Vagina (tissue), 2 donors: Measurements from ENCODE around the gene PRRT4. TPM values are rescaled to one million over a fixed set of nuclear protein-coding genes. Genes with fewer than 3 reads are reported as not detected.

Experiments used
- DNase-seq, 2 donors: peaks; one replicate each; pipeline ENCODE4 v3.0.0-alpha.2; 2017; ENCODE audit errors: extremely low spot score in 2 of 2
- H3K27ac ChIP-seq: fragments of 200-600 bp; sonication (generic); one replicate; pipeline ENCODE4 v1.5.1; 2019
- H3K27me3 ChIP-seq: fragments of 200-600 bp; sonication (generic); one replicate; pipeline ENCODE4 v1.5.1; 2019
- H3K36me3 ChIP-seq, 2 donors: fragments of 200-600 bp; sonication (generic); one replicate each; pipeline ENCODE4 v1.5.1; 2017 to 2019
- H3K4me1 ChIP-seq: fragments of 200-600 bp; sonication (generic); one replicate; pipeline ENCODE4 v1.5.1; 2019
- H3K4me3 ChIP-seq, 2 donors: fragments of 200-600 bp; sonication (generic); 1 replicate in 1 of 2; 2 replicates in 1 of 2; pipeline ENCODE4 v1.5.1; 2016 to 2019
- H3K9me3 ChIP-seq: fragments of 200-600 bp; sonication (generic); one replicate; pipeline ENCODE4 v1.5.1; 2019
- POLR2A ChIP-seq, 2 donors: fragments of 450-650 bp; IDR thresholded peaks; one replicate each; pipeline ENCODE4 v1.6.1; 2017; ENCODE audit warnings: antibody characterized with exemption in 2 of 2, mild to moderate bottlenecking in 2 of 2, moderate library complexity in 2 of 2
- POLR2AphosphoS5 ChIP-seq, 2 donors: sonication (generic); formaldehyde crosslinking; IDR thresholded peaks; one replicate each; pipeline ENCODE4 v1.9.0; 2017; ENCODE audit warnings: antibody characterized with exemption in 2 of 2, mild to moderate bottlenecking in 2 of 2, low read depth in 1 of 2; ENCODE audit not compliant: insufficient read depth in 1 of 2
- intact Hi-C: fragments of 100-400 bp; cut with DNase I; formaldehyde crosslinking; loops from one replicate; pipeline ENCODE4 v1.15.1; 2023
- total RNA-seq: library from RNA; depleted of rRNA; stranded (reverse); fragments of >200 nt; gene quantifications from one replicate; pipeline ENCODE4 v1.2.3, GENCODE V29; 2016
- TF ChIP-seq, protein P1 (sequence below), 3 experiments: fragments of 450-650 bp in 2 of 3; fragments of 200-600 bp in 1 of 3; sonication (generic) in 1 of 3; IDR thresholded peaks; one replicate each; pipeline ENCODE4 v1.5.1; 2017 to 2019; ENCODE audit warnings: antibody characterized with exemption in 3 of 3, mild to moderate bottlenecking in 2 of 3, moderate library complexity in 2 of 3

PRRT4 gene
- total RNA-seq, 1 donor from 2014 or later = 7.6 TPM

DNA sequence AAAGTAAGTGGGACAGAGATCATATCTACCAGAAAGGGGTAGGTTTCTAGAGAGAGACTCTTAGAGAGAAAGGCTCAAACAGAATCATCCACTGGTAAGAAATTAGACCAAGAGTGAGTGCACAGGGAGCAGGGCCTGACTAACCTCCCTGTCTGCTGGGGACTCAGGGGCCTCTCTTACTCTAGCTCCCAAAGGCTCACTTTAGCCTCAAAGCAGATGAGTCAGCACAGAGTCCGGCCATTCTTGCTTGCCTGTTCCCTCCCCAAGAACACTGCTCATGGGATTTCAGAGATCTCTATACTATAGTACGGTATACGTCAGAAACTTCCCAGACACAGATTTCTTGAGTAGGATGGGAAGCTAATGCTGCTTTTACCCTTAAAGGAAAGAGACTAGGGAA, 50.5 kb downstream of the PRRT4 start:
- TF ChIP-seq, protein P1, sequence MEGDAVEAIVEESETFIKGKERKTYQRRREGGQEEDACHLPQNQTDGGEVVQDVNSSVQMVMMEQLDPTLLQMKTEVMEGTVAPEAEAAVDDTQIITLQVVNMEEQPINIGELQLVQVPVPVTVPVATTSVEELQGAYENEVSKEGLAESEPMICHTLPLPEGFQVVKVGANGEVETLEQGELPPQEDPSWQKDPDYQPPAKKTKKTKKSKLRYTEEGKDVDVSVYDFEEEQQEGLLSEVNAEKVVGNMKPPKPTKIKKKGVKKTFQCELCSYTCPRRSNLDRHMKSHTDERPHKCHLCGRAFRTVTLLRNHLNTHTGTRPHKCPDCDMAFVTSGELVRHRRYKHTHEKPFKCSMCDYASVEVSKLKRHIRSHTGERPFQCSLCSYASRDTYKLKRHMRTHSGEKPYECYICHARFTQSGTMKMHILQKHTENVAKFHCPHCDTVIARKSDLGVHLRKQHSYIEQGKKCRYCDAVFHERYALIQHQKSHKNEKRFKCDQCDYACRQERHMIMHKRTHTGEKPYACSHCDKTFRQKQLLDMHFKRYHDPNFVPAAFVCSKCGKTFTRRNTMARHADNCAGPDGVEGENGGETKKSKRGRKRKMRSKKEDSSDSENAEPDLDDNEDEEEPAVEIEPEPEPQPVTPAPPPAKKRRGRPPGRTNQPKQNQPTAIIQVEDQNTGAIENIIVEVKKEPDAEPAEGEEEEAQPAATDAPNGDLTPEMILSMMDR (IDR thresholded peaks at IDR 0.05) = no peak
- no peak for TF ChIP-seq POLR2A (IDR thresholded peaks at IDR 0.05)

DNA sequence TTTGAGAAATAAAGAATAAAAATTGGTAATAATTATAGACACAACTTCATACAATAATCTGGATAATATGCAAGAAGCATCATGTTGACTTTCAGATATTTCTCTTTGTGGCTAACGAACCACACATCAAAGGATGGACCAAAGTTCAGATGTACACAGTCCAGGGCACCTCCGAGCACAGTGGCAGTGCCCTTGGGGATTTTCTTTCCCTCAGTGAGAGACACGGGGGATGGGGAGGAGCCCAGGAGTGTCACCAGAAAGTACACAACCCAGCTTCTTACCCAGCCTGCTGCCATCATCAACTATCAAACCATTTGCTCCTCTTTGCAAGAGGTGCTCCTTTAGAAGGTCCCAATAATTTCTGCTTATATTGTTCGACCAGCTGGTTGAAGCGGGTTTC, 51.0 kb downstream of the PRRT4 start:
- no peaks in the 10 kb centered on the region for H3K9me3 ChIP-seq
- H3K4me1 ChIP-seq = no peaks in the 10 kb centered on the region
- no peak overlapping the region for H3K27ac ChIP-seq
- no peak for DNase-seq
- H3K4me3 ChIP-seq = no peak overlapping the region
- TF ChIP-seq POLR2A (IDR thresholded peaks at IDR 0.05) = no peak
- intact Hi-C loops = no loop called here
- H3K27me3 ChIP-seq = no peaks in the 10 kb centered on the region
- H3K36me3 ChIP-seq = peaks cover 4 to 86% of the 10 kb centered on the region in 2 donors

More for the DNA sequence above, 50.5 kb downstream of the PRRT4 start:
- H3K27ac ChIP-seq = no peak overlapping the region
- H3K27me3 ChIP-seq = no peaks in the 10 kb centered on the region
- no peaks in the 10 kb centered on the region for H3K9me3 ChIP-seq
- intact Hi-C loops = no loop called here
- peaks cover 4 to 87% of the 10 kb centered on the region in 2 donors for H3K36me3 ChIP-seq
- H3K4me3 ChIP-seq = no peak overlapping the region
- no peak for DNase-seq
- H3K4me1 ChIP-seq = no peaks in the 10 kb centered on the region

DNA sequence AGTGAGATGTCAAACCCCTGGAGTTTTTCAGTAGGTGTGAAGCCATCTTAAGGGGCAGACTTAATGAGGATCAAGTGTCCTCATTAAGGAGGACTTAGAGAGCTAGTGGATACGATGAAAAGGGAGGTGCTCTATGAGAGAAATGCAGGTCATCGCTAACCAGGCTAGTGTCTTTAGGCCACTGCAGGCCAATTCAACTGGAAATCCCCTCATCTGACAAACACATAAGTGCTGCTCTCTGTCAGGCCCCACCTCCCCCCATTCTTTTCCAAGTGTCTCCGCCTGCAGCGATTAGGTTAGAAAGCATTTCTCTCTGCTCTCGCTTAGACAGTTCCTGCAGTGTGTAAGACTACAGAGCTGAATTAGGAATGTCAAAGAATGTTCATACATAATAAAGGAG, 51.5 kb downstream of the PRRT4 start:
- intact Hi-C loops = no loop called here
- Histone ChIP-seq H3K27ac (no peak overlapping the region), H3K27me3 (no peaks in the 10 kb centered on the region), H3K36me3 (peaks cover 4 to 84% of the 10 kb centered on the region in 2 donors), H3K9me3 (no peaks in the 10 kb centered on the region), H3K4me1 (no peaks in the 10 kb centered on the region), H3K4me3 (no peak overlapping the region)
- no peak for TF ChIP-seq POLR2AphosphoS5 (IDR thresholded peaks at IDR 0.05; ENCODE audit: insufficient read depth in 1 of 2, low read depth in 1 of 2)
- TF ChIP-seq, protein P1 (IDR thresholded peaks at IDR 0.05) = no peak
- no peak for TF ChIP-seq POLR2A (IDR thresholded peaks at IDR 0.05)
- DNase-seq = no peak

DNA sequence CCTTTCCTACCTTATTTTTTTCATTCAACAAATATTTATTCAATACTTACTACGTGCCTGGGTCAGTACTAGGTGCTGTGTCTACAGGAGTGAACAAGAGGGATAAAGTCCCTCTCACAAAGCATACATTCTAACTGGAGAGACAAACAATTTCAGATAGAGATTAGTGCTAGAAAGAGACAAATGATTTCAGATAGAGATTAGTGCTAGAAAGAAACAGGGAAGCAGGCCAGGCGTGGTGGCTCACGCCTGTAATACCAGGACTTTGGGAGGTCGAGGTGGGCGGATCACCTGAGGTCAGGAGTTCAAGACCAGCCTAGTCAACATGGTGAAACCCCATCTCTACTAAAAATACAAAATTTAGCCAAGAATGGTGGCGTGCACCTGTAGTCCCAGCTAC, 52.4 kb downstream of the PRRT4 start:
- no peak overlapping the region for H3K4me3 ChIP-seq
- H3K27me3 ChIP-seq = no peaks in the 10 kb centered on the region
- H3K27ac ChIP-seq = no peak overlapping the region
- H3K36me3 ChIP-seq = peaks cover 0 to 75% of the 10 kb centered on the region in 2 donors
- H3K9me3 ChIP-seq = no peaks in the 10 kb centered on the region
- TF ChIP-seq, protein P1 (IDR thresholded peaks at IDR 0.05) = no peak
- TF ChIP-seq POLR2AphosphoS5 (IDR thresholded peaks at IDR 0.05; ENCODE audit: insufficient read depth in 1 of 2, low read depth in 1 of 2) (no peak), POLR2A (IDR thresholded peaks at IDR 0.05) (no peak)
- no peak for DNase-seq
- H3K4me1 ChIP-seq = no peaks in the 10 kb centered on the region
- intact Hi-C loops = no loop called here

DNA sequence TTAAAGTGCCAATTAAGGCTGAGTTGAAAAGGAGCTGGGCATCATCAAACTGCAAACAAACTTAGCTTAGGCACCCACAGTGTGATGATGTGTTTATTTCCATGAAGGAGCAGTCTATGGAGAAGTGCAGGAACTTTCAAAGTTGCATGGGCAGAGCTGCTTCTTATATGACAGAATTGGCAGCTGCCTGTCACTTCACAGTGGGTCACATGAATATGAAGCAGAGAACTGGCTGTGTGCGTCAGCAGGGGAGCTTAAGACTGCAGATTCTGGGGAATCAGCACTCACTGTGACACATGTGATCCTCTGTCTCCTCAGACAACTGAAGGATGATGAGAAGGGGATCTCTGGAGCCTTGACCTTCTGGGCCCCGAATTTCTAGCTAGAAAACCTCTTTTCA, 54.4 kb downstream of the PRRT4 start:
- Histone ChIP-seq H3K9me3 (no peaks in the 10 kb centered on the region), H3K4me1 (no peaks in the 10 kb centered on the region), H3K27ac (no peak overlapping the region), H3K4me3 (no peak overlapping the region), H3K36me3 (peaks cover 0 to 62% of the 10 kb centered on the region in 2 donors), H3K27me3 (no peaks in the 10 kb centered on the region)
- DNase-seq = no peak
- TF ChIP-seq POLR2AphosphoS5 (IDR thresholded peaks at IDR 0.05; ENCODE audit: insufficient read depth in 1 of 2, low read depth in 1 of 2) (no peak), POLR2A (IDR thresholded peaks at IDR 0.05) (no peak)
- TF ChIP-seq, protein P1 (IDR thresholded peaks at IDR 0.05) = no peak
- intact Hi-C loops = no loop called here

DNA sequence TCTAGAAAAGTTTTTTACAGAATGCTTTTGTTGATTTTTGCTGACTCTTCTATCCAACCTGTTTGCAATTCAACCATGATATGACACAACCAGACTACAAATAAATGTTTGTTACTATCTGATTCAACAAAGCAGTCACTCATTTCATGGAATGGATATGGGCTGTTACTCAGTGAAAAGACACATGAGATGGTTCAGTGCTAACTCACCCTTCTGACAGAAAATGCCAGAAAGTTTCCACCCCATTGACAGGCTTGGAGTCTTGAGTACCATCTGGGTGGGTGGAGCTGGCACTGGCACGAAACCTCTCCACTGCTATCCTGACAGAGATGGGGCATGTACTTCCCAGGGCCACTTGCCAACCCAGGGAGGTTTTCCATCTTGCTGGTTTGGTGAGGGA, 57.3 kb downstream of the PRRT4 start:
- Histone ChIP-seq H3K36me3 (peaks cover 0 to 35% of the 10 kb centered on the region in 2 donors), H3K4me3 (no peak overlapping the region), H3K27me3 (no peaks in the 10 kb centered on the region), H3K27ac (no peak overlapping the region), H3K9me3 (no peaks in the 10 kb centered on the region), H3K4me1 (no peaks in the 10 kb centered on the region)
- TF ChIP-seq POLR2A (IDR thresholded peaks at IDR 0.05) = no peak
- TF ChIP-seq, protein P1 (IDR thresholded peaks at IDR 0.05) = no peak
- TF ChIP-seq POLR2AphosphoS5 (IDR thresholded peaks at IDR 0.05; ENCODE audit: insufficient read depth in 1 of 2, low read depth in 1 of 2) = no peak
- DNase-seq = no peak
- intact Hi-C loops = no loop called here
